ENCODE data around the gene MOB1B.

DNA sequence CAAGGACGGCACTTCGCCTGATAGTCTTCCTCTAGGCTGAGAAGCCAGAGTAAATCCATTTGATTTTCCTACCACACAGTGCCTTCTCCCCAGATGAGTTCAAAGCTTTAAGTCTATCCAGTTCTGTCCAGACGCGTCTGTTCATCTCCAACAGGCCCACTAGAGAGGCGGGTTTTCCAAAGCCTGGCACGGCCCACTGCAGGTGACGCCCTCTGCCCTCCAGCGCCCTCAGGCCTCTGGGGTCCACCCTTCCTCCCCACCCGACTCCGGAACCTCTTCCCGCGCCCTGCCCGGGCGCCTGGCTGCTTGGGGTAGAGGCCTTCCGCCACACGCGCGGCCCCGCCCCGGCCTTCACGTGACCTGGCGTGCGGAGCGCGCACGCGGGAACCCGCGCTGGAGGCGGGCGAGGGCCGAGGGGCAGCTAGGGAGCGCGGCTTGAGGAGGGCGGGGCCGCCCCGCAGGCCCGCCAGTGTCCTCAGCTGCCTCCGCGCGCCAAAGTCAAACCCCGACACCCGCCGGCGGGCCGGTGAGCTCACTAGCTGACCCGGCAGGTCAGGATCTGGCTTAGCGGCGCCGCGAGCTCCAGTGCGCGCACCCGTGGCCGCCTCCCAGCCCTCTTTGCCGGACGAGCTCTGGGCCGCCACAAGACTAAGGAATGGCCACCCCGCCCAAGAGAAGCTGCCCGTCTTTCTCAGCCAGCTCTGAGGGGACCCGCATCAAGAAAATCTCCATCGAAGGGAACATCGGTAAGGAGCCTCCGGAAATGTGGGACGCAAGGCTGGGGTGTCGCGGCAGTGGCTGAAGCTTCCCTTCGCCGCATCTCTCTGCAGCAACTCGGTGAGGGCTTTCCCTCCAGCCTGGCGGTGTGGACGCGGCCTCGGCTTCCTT lies 91.3 kb downstream of the MOB1B start, which contains the start of gene DCK:
- TF ChIP-seq, protein P1, sequence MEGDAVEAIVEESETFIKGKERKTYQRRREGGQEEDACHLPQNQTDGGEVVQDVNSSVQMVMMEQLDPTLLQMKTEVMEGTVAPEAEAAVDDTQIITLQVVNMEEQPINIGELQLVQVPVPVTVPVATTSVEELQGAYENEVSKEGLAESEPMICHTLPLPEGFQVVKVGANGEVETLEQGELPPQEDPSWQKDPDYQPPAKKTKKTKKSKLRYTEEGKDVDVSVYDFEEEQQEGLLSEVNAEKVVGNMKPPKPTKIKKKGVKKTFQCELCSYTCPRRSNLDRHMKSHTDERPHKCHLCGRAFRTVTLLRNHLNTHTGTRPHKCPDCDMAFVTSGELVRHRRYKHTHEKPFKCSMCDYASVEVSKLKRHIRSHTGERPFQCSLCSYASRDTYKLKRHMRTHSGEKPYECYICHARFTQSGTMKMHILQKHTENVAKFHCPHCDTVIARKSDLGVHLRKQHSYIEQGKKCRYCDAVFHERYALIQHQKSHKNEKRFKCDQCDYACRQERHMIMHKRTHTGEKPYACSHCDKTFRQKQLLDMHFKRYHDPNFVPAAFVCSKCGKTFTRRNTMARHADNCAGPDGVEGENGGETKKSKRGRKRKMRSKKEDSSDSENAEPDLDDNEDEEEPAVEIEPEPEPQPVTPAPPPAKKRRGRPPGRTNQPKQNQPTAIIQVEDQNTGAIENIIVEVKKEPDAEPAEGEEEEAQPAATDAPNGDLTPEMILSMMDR (IDR thresholded peaks at IDR 0.05): no peak
- no peak for TF ChIP-seq ZFX (IDR thresholded peaks at IDR 0.05; ENCODE audit: borderline replicate concordance)
